IPS-NIHi7 (cell line): ENCODE measurements around the gene UACA.
"Not testable (repeated sequence)": the region's sequence is repeated elsewhere in the genome, so short reads cannot be mapped to it uniquely, and the experiment has no call there.

Experiments
- DNase-seq: peaks from one replicate; pipeline ENCODE4 v3.0.0; 2012; ENCODE audit warnings: mixed read lengths; ENCODE audit errors: extremely low spot score

UACA gene

DNA sequence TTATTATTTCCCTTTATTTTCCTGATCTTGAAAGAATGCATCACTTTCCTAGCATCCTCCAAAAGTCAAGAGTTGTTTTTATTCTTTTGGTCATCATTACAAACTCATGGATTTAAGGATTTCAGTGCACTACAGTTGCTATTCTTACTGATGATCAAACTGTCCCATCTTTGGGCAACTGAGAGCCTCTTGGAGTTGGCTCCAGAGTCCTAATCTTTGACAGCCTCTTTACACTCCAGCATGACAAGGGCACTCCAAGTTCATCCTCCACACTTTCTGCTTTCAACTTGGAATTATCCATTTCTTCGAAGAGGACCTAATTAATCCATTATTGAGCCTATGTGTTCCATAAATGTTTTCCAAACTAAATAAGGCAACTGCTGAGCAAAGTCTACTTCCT is 5.7 kb downstream of the UACA start:
- no peak for DNase-seq

DNA sequence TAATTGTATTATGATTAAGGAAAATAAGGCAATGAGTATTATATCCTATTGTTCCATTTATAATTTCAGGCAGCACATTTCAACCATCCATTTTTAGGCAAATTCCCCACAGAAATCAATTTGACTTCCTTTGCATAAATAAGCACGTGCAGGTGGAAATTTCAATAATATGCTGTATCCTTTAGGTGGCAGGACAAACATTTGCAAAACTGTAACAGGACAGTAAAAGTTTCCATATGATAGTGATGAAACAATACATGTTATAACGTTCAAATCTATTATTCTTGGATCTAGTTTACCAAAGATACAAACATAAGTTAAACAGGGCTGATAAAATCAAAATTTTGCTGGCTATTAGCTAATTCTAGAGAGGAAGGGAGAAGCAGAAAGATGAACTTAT is 8.5 kb downstream of the UACA start:
- DNase-seq = no peak

DNA sequence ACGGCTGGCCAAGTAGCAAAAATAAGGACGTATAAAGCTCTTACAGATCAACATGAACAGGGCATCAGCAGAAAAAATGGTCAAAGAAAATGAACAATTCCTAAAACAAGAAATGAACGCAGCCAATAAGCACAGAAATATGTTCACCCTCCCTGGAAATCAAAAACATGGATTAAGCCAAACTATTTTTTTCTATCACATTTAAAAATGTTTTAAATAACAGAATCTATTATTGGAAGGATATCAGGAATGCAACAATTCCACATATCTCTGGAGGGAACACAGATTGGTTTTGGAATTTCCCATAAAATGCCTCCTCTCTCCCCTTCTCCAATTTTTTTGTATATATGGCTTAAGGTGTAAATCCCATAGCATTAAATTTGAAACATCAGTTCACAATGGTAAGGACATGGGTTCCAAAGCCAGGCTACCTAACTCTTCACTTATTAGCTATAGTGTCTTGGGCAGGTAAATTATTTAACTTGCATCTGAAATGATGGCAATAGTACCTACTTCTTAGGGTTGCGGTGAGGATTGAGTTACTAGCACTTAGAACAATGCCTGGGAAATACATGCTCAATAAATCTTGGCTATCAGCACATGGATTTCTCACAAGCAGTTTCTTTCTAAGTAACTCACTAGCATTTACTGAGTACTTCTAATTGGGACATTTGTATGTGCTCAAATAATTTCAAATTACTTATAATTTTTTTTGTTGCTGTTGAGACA is 10.1 kb downstream of the UACA start:
- DNase-seq = no peak

- DNase-seq = no peak
Measured at GRCh38 chr15:70752193-70752635, 11.1 kb downstream of the UACA start.

GRCh38 chr15:70750203-70750869 is 13.0 kb downstream of the UACA start:
- no peak for DNase-seq

DNA sequence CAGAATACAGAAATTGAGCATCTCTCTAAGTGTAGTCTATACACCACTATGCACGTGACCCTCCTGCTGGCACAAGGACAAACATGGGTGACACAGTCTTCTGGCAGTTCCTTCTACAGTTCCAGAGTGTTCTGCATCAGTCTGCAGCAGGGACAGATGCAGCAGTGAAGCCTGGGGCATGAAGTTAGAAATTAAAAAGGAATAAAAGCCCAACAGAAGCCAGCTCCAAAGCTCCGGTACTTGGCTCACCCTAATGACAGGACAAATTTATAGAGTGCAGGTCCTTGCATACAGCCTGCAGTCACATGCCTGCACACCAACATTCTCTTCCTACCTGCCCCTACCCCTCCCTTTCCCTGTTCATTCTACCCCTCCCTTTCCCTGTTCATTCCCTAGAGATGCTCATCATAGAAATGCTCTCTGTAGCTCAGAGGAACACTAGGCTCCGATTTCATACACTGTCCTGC is 15.0 kb downstream of the UACA start:
- no peak for DNase-seq

GRCh38 chr15:70746598-70746997 is 16.8 kb downstream of the UACA start:
- not testable (repeated sequence) for DNase-seq

DNA sequence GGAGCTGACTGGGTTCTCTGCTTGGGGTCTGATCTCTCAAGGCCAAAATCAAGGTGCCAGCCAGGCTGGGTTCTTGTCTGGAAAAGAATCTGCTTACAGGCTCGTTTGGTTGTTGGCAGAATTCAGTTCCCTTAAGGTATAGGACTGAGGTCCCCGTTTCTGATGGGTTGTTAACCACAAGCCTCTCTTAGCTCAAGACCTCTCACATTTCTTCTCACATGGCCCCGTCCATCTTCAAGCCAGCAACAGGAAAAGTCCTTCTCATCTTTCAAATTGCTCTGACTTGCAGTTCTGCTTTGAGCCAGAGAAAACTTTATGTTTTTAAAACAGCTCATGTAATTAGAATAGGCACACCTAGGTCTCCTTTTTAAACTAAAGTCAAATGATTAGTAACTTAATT is 20.4 kb downstream of the UACA start:
- no peak for DNase-seq

DNA sequence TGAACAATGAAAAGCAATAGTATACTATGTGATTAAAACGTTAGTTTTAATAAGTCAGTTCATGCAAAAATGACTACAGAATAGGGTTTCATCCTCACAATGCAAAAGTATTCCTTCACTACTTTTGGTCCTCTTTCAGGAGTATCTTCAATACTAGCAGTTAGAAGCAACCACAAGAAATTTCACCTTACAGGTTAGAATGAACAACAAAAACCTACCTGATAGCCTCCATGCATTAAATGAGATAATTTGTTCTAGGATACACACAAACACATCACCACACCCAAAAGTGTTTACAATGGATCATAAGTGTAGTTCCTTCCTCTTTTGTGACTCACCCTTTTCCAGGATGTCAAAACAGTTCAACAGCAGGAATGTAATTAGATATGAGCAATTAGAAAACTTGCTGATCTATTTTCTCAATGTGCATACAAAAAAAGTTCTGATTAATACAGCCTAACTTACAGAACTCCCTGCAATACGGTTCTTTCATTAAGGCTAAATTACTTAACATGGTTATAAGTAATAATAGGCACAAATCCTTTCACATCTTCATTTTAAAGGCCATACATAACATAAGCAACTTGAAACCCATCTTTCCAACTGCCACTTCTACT is 21.6 kb downstream of the UACA start:
- DNase-seq = no peak

GRCh38 chr15:70741107-70741531 is 22.2 kb downstream of the UACA start:
- DNase-seq = no peak

GRCh38 chr15:70735040-70735439 is 28.3 kb downstream of the UACA start:
- DNase-seq = not testable (repeated sequence)

DNA sequence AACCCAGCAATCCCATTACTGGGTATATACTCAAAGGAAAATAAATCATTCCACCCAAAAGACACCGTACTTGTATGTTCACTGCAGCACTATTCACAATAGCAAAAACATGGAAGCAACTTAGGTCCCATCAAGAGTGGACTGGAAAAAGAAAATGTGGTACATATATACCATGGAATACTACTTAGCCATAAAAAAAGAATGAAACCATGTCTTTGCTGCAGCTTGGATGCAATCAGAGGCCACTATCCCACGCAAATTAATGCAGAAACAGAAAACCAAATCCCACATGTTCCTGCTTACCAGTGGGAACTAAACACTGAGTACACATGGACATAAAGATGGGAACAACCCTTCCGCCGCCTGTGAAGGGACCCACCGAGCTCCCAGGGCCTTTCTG is 34.2 kb downstream of the UACA start:
- no peak for DNase-seq

GRCh38 chr15:70726753-70727152 is 36.6 kb downstream of the UACA start:
- DNase-seq = peak; percentile 31

- no peak for DNase-seq
Measured at GRCh38 chr15:70723927-70724326, 39.4 kb downstream of the UACA start.

DNA sequence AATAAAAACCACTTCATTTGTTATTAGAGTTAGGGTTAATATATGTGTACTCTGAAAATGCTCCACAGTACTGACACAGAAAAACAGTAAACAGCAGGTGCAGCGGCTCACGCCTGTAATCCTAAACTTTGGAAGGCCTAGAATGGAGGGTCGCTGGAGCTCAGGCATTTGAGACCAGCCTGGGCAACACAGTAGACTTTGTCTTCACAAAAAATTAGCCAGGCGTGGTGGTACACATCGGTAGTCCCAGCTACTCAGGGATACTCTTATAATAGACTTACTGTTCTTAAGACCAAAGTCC is 40.3 kb downstream of the UACA start:
- DNase-seq = no peak

GRCh38 chr15:70722266-70723121 is 40.9 kb downstream of the UACA start:
- no peak for DNase-seq

- DNase-seq = no peak
Measured at GRCh38 chr15:70720228-70721016, 42.9 kb downstream of the UACA start.

GRCh38 chr15:70717237-70717793 is 46.0 kb downstream of the UACA start:
- no peak for DNase-seq

DNA sequence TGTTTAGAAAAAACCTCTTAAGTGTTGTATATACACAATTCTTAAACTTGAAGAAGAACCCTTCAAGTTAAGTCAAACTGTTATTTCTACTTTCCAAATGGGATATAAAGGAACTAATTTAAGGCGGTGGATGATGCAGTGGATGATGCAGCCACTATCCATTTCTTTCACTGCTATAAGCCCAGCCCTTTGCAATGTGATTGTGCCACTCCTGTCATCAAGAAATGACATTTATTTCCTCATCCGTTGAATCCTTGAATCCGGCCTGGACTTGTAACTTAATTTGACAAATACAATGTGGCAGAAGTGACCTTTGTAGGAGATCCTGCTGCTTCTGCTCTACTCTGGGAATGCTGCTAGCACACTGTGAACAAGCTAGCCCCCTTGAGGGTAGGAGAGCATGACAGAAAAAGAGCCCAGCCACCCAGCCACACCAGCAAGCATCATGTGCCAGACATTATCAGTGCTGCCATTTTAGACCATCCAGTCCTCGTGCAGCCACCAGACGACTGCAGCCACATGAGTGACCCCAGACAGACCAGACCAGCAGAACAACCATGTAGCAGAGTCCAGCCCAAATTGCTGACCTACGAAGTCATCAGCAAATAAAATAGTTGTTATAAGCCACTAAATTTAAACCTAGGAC is 47.4 kb downstream of the UACA start:
- no peak for DNase-seq

DNA sequence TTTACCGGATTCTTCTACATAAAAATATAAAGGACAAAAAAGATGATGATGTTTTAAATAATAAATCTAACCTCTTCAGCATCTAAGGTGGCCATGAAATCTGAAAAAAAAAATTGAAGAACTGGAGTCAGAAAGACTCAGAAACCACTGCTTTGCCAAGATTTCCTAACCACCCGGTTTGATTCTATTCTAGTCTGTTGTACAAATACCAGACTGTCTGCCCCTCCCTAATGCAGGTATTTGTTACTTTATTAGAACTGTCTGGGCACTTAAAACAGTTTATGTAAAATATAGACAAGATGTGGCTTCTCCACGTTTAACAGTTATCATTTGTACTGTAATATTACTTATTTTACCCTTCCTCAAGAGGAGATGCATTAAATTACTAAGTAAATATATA is 48.8 kb downstream of the UACA start:
- no peak for DNase-seq
